H1 (cell line): ENCODE results near the gene FOSB. TPM values are rescaled to one million over a fixed set of nuclear protein-coding genes. Genes with fewer than 3 reads are reported as not detected.

Experiments used
- CTCF ChIA-PET: fragments of 300-600 bp; sonication (Branson Sonifier 250); formaldehyde crosslinking; loops from one replicate; lab custom pipeline; 2021; ENCODE audit not compliant: partially characterized antibody; lab: Charles Lee
- POLR2A ChIA-PET: fragments of 300-600 bp; sonication (Branson Sonifier 250); formaldehyde crosslinking; loops from one replicate; lab custom pipeline; 2021; ENCODE audit warnings: inconsistent platforms; ENCODE audit not compliant: partially characterized antibody; lab: Charles Lee
- DNase-seq, 2 experiments: peaks; one replicate each; pipeline versions ENCODE4 v3.0.0 to v3.0.0-alpha.2; 2010 to 2022; ENCODE audit warnings: low spot score in 2 of 2, low read depth in 1 of 2, mixed read lengths in 1 of 2
- FAIRE-seq: peaks from 2 replicates; lab custom pipeline; 2011; peaks lifted over from hg19 to GRCh38; lab: Jason Lieb, UNC
- H2AFZ ChIP-seq: 2 replicates; pipeline ENCODE4 v1.8.1; 2012; ENCODE audit warnings: low read length, inconsistent platforms
- H2AK5ac ChIP-seq: 2 replicates; pipeline ENCODE4 v1.6.1; 2013; ENCODE audit warnings: low read depth, low read length
- H2BK120ac ChIP-seq: replicated peaks from 2 replicates; pipeline ENCODE3; 2013; ENCODE audit warnings: low read depth, low read length, inconsistent platforms
- H2BK12ac ChIP-seq: 2 replicates; pipeline ENCODE4 v1.6.1; 2013; ENCODE audit warnings: low read depth, low read length
- H2BK15ac ChIP-seq: 2 replicates; pipeline ENCODE4 v1.6.1; 2013; ENCODE audit warnings: low read length
- H2BK20ac ChIP-seq: 2 replicates; pipeline ENCODE4 v1.6.1; 2013; ENCODE audit warnings: low read length
- H2BK5ac ChIP-seq: 2 replicates; pipeline ENCODE4 v1.6.1; 2013; ENCODE audit warnings: low read depth, low read length
- H3K14ac ChIP-seq: 2 replicates; pipeline ENCODE4 v1.6.1; 2013; ENCODE audit warnings: inconsistent platforms; ENCODE audit not compliant: insufficient read length
- H3K18ac ChIP-seq: 2 replicates; pipeline ENCODE4 v1.6.1; 2013; ENCODE audit warnings: low read length; ENCODE audit errors: extremely low read depth
- H3K23ac ChIP-seq: 2 replicates; pipeline ENCODE4 v1.6.1; 2013; ENCODE audit warnings: inconsistent platforms; ENCODE audit not compliant: insufficient read length
- H3K23me2 ChIP-seq: 2 replicates; pipeline ENCODE4 v1.6.1; 2013; ENCODE audit warnings: low read depth, low read length
- H3K27ac ChIP-seq: 2 replicates; pipeline ENCODE4 v1.6.1; 2011; ENCODE audit warnings: low read depth, low read length, inconsistent platforms
- H3K27me3 ChIP-seq, 4 experiments: replicated peaks in 1 of 4; 1 replicate in 1 of 4; 2 replicates in 3 of 4; pipeline versions ENCODE4 v1.6.1 to v1.8.1; 2011 to 2013; ENCODE audit warnings: low read length in 3 of 4, mild to moderate bottlenecking in 3 of 4, inconsistent platforms in 2 of 4, mixed read lengths in 2 of 4, moderate library complexity in 1 of 4; ENCODE audit not compliant: control insufficient read depth in 3 of 4, insufficient read depth in 3 of 4; ENCODE audit errors: extremely low read depth in 1 of 4
- H3K36me3 ChIP-seq, 4 experiments: 2 replicates each; pipeline versions ENCODE4 v1.6.1 to v1.8.1; 2011 to 2013; ENCODE audit warnings: mild to moderate bottlenecking in 4 of 4, low read length in 3 of 4, moderate library complexity in 2 of 4, control low read depth in 1 of 4, inconsistent platforms in 1 of 4; ENCODE audit not compliant: insufficient read depth in 4 of 4, control insufficient read depth in 2 of 4
- H3K4ac ChIP-seq: replicated peaks from 2 replicates; pipeline ENCODE3; 2013; ENCODE audit warnings: low read length, low read depth, mixed read lengths, inconsistent platforms; ENCODE audit not compliant: insufficient read length
- H3K4me1 ChIP-seq, 4 experiments: replicated peaks in 1 of 4; 1 replicate in 1 of 4; 2 replicates in 3 of 4; pipeline versions ENCODE4 v1.6.1 to v1.8.1; 2011 to 2013; ENCODE audit warnings: low read length in 3 of 4, inconsistent platforms in 2 of 4, mixed read lengths in 1 of 4; ENCODE audit not compliant: insufficient read depth in 4 of 4, control insufficient read depth in 3 of 4
- H3K4me2 ChIP-seq, 2 experiments: 2 replicates each; pipeline versions ENCODE4 v1.6.1 to v1.8.1; 2011 to 2013; ENCODE audit warnings: low read depth in 2 of 2, low read length in 2 of 2, control low read depth in 1 of 2, inconsistent platforms in 1 of 2, mild to moderate bottlenecking in 1 of 2; ENCODE audit not compliant: insufficient read depth in 1 of 2
- H3K4me3 ChIP-seq, 4 experiments: fragments of 200-600, 300-600 bp in 1 of 4; sonication (generic), shearing (Covaris generic), sonication (Bioruptor Twin) in 1 of 4; 2 replicates each; pipeline versions ENCODE4 v1.5.1 to v1.8.1; 2011 to 2016; ENCODE audit warnings: low read length in 4 of 4, low read depth in 3 of 4, control low read depth in 2 of 4, inconsistent platforms in 2 of 4, mild to moderate bottlenecking in 2 of 4, mixed read lengths in 1 of 4, moderate library complexity in 1 of 4; ENCODE audit not compliant: insufficient read depth in 2 of 4; ENCODE audit errors: extremely low read depth in 1 of 4
- H3K56ac ChIP-seq: replicated peaks from 2 replicates; pipeline ENCODE3; 2013; ENCODE audit warnings: low read depth, mild to moderate bottlenecking, mixed read lengths, low read length, inconsistent platforms; ENCODE audit not compliant: insufficient read length
- H3K79me1 ChIP-seq: 2 replicates; pipeline ENCODE4 v1.6.1; 2013; ENCODE audit warnings: low read depth, low read length, control low read depth
- H3K79me2 ChIP-seq, 2 experiments: 2 replicates each; pipeline versions ENCODE4 v1.6.1 to v1.8.1; 2012 to 2013; ENCODE audit warnings: low read length in 2 of 2, mild to moderate bottlenecking in 2 of 2, inconsistent platforms in 1 of 2; ENCODE audit not compliant: insufficient read depth in 2 of 2, control insufficient read depth in 1 of 2
- H3K9ac ChIP-seq, 4 experiments: replicated peaks in 1 of 4; 1 replicate in 1 of 4; 2 replicates in 3 of 4; pipeline versions ENCODE4 v1.6.1 to v1.8.1; 2011 to 2013; ENCODE audit warnings: low read depth in 3 of 4, low read length in 3 of 4, control low read depth in 2 of 4, mild to moderate bottlenecking in 2 of 4, moderate library complexity in 2 of 4, inconsistent platforms in 1 of 4; ENCODE audit errors: extremely low read depth in 1 of 4
- H3K9me3 ChIP-seq, 2 experiments: 2 replicates each; pipeline versions ENCODE4 v1.6.1 to v1.8.1; 2012 to 2013; ENCODE audit warnings: mild to moderate bottlenecking in 2 of 2, moderate library complexity in 2 of 2, control low read depth in 1 of 2, inconsistent platforms in 1 of 2, low read depth in 1 of 2, low read length in 1 of 2, mixed read lengths in 1 of 2; ENCODE audit not compliant: insufficient read depth in 2 of 2
- H4K20me1 ChIP-seq, 2 experiments: replicated peaks in 1 of 2; 2 replicates each; pipeline versions ENCODE3 to v1.8.1; 2011 to 2013; ENCODE audit warnings: inconsistent platforms in 2 of 2, low read length in 2 of 2, mild to moderate bottlenecking in 1 of 2; ENCODE audit not compliant: insufficient read depth in 2 of 2, control insufficient read depth in 1 of 2
- H4K5ac ChIP-seq: 2 replicates; pipeline ENCODE4 v1.6.1; 2013; ENCODE audit warnings: low read length, low read depth, mixed read lengths, inconsistent platforms; ENCODE audit not compliant: insufficient read length
- H4K8ac ChIP-seq: 2 replicates; pipeline ENCODE4 v1.8.0; 2013; ENCODE audit warnings: mild to moderate bottlenecking, moderate library complexity, low read length, inconsistent platforms; ENCODE audit not compliant: insufficient read depth; ENCODE audit errors: extremely low read depth
- H4K91ac ChIP-seq: replicated peaks from 2 replicates; pipeline ENCODE3; 2013; ENCODE audit warnings: low read length, mixed read lengths, inconsistent platforms; ENCODE audit not compliant: insufficient read length
- TEAD4 ChIP-seq: IDR thresholded peaks from 2 replicates; pipeline ENCODE4 v1.6.1; 2012; ENCODE audit warnings: low read depth, low read length, inconsistent platforms, mixed read lengths
- WGBS, 2 experiments: shearing (Covaris generic) in 1 of 2; methylation state at CpG; one replicate each; pipeline versions ENCODE4 v1.1.6 to v1.1.7; 2013 to 2015; ENCODE audit warnings: low lambda C conversion rate in 2 of 2, mixed read lengths in 2 of 2, inconsistent platforms in 1 of 2, low coverage in 1 of 2, missing lambda C conversion rate in 1 of 2; ENCODE audit not compliant: insufficient replicate concordance in 2 of 2, insufficient coverage in 1 of 2, insufficient read length in 1 of 2; ENCODE audit errors: extremely low coverage in 1 of 2, missing lambda C conversion rate in 1 of 2; 5-methylcytosine and 5-hydroxymethylcytosine counted together
- polyA plus RNA-seq, 7 experiments: library from polyadenylated mRNA; depleted of rRNA in 3 of 7; stranded (reverse) in 5 of 7; unstranded in 2 of 7; fragments of >200 nt in 5 of 7; fragments of 200-250 nt in 2 of 7; gene quantifications; 1 replicate in 5 of 7; 2 replicates in 1 of 7; 4 replicates in 1 of 7; pipeline versions ENCODE4 v1.2.1 to v1.2.3, GENCODE V29; 2011 to 2013; ENCODE audit warnings: missing spikeins in 2 of 7, mixed read lengths in 2 of 7
- total RNA-seq: library from RNA; stranded (reverse); fragmentation: NEBNext Ultra II Directional; extraction: Animal tissue kit (Norgen Biotek cat#: 25700); gene quantifications from 2 replicates; pipeline ENCODE4 v1.2.1, GENCODE V29; 2021

Gene FOSB
- total and polyA plus RNA-seq, 2 of the 8 experiments (the other 6 are each of a cell fraction or from before 2014, with no cell fraction given) = 0.44 to 2.7 TPM

GRCh38 chr19:45502111-45502510, 34.3 kb downstream of the FOSB start:
- Histone ChIP-seq H2AFZ (no peak overlapping the region), H3K4me1 (peaks cover 13 to 21% (median 17%) of the 10 kb centered on the region in 4 experiments), H2AK5ac (no peak overlapping the region), H3K27ac (no peak overlapping the region), H4K20me1 (peaks cover 0 to 2% of the 10 kb centered on the region in 2 experiments), H2BK12ac (no peak overlapping the region; the same call in 1 of the 2 replicates), H2BK5ac (0 out of 2 replicates have a peak overlapping the region, but pooled peaks have one; percentile 39), H3K56ac (no peak overlapping the region), H3K9me3 (no peaks in the 10 kb centered on the region), H3K36me3 (no peaks in the 10 kb centered on the region), H3K23me2 (peaks cover 21% of the 10 kb centered on the region; the same call in 1 of the 2 replicates), H4K5ac (no peak overlapping the region), H3K79me1 (no peaks in the 10 kb centered on the region), H2BK20ac (no peak overlapping the region), H3K9ac (no peak overlapping the region), H3K14ac (no peak overlapping the region), H2BK120ac (no peak overlapping the region), H3K4me3 (no peak overlapping the region), H3K27me3 (peaks cover 0 to 7% (median 3%) of the 10 kb centered on the region in 4 experiments; a peak in 3 of 7 replicates), H3K79me2 (no peaks in the 10 kb centered on the region), H3K4me2 (peak overlapping the region in 1 of 2 experiments; percentile 59; a peak in 1 of 4 replicates), H4K91ac (no peak overlapping the region), H2BK15ac (no peak overlapping the region), H3K4ac (no peak overlapping the region), H4K8ac (no peak overlapping the region), H3K23ac (no peak overlapping the region), H3K18ac (no peak overlapping the region)
- DNase-seq (no peak), FAIRE-seq (no peak)
- ChIA-PET CTCF (interaction anchor here (1.0 to 1.4 kb wide), 5 partner anchors 9 to 62 kb away, joined by 3 to 8 read pairs (median 4); no protein-coding TSS in a partner anchor), POLR2A (interaction anchor here (1.4 kb wide), 1 partner anchor 19 kb away, joined by 4 read pairs; no protein-coding TSS in a partner anchor)
- WGBS, 2 experiments = 85% methylated on average over 3 of the region's 5 CpGs; no CpG with 5 or more reads in 1 of the 2 experiments
- no peak for TF ChIP-seq TEAD4
